Urinary bladder (tissue), 4 donors: ENCODE results near the gene TMEM231. TPM values are rescaled to one million over a fixed set of nuclear protein-coding genes. Genes with fewer than 3 reads are reported as not detected.
"Not testable (repeated sequence)": the region's sequence is repeated elsewhere in the genome, so short reads cannot be mapped to it uniquely, and the experiment has no call there.

Source experiments
- DNase-seq: peaks from one replicate; pipeline ENCODE4 v3.0.0-alpha.2; 2015; ENCODE audit errors: extremely low spot score
- H3K27ac ChIP-seq: one replicate; pipeline ENCODE4 v1.5.1; 2013; ENCODE audit warnings: low read depth, mild to moderate bottlenecking, moderate library complexity
- H3K36me3 ChIP-seq: one replicate; pipeline ENCODE4 v1.6.1; 2013; ENCODE audit warnings: mild to moderate bottlenecking, moderate library complexity; ENCODE audit not compliant: insufficient read depth
- H3K4me1 ChIP-seq: one replicate; pipeline ENCODE4 v1.6.1; 2013; ENCODE audit warnings: mild to moderate bottlenecking, moderate library complexity; ENCODE audit not compliant: insufficient read depth
- H3K4me3 ChIP-seq: one replicate; pipeline ENCODE4 v1.5.1; 2013; ENCODE audit warnings: low read depth, low read length
- WGBS: extraction: QIAGEN DNeasy Blood & Tissue Kit; methylation state at CpG from one replicate; pipeline ENCODE4 v1.1.7; 2013; 5-methylcytosine and 5-hydroxymethylcytosine counted together
- polyA plus RNA-seq: library from polyadenylated mRNA; stranded (reverse); fragments of 200-250 nt; gene quantifications from one replicate; pipeline ENCODE4 v1.2.3, GENCODE V29; 2013
- total RNA-seq: library from RNA; depleted of rRNA; stranded (reverse); fragments of >200 nt; gene quantifications from one replicate; pipeline ENCODE4 v1.2.3, GENCODE V29; 2014
- donor health status: healthy with polysubstance abuse.
- donor health status: healthy.

The TMEM231 gene
- total and polyA plus RNA-seq, 2 donors, result 10.7 to 14.7 TPM

DNA sequence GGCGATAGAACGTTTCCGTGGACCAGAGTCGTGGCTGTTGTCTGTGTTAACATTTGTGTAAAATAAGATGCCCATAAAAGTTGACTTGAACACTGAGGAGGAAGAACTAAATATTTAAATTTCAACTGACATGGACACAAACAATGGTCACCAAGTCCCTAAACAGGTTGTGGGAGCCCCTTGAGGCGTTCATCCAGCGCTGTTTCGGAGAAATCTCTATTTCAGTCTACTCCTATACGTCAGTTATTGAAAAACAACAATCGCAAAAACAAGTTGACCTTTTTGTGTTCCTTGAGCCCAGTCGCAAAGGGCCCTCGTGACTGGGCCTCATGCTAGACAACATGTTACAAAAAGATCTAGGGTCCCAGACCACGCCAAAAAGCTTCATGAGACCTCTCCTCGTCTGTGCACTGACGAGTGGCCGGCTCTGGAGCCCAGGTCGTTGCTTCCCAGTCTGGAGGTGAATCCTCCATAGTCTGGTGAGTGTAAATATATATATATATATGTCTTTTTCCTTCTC is 439 bp upstream of the TMEM231 start:
- WGBS, result 34% methylated on average over 16 of the region's 16 CpGs
- H3K27ac ChIP-seq, result peak overlapping the region; percentile 40
- H3K4me1 ChIP-seq, result peaks cover 1% of the 10 kb centered on the region
- DNase-seq, result no peak
- no peaks in the 10 kb centered on the region for H3K36me3 ChIP-seq
- H3K4me3 ChIP-seq, result peak overlapping the region; percentile 62

DNA sequence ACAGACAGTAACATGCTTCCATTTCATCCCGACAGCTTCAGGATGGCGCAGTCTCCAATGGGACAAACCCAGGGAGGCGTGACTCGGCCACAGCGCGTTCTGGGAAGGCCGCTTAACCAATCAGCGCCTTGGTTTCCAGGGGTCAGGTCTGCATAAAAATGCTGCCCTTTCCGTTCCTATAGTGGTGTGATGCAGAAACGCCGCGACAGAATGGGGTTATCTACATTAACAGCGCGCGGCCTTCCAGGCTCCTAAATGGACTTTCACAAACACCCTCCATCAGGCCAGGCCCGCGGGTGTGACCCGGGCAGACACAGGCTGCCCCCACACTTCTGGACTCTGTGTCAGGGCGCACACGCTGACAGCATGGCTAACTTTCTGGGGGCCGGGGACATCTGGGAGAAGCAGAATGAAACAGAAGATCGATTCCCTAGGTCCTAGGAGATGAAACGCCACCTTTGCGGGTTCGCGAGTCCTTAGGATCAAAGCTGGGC is 792 bp downstream of the TMEM231 start:
- H3K36me3 ChIP-seq, result no peaks in the 10 kb centered on the region
- peaks cover 1% of the 10 kb centered on the region for H3K4me1 ChIP-seq
- whole genome bisulfite sequencing, result under 1% methylated on average over 26 of the region's 26 CpGs
- H3K4me3 ChIP-seq, result peak overlapping the region; percentile 62
- peak; percentile 60 for DNase-seq
- H3K27ac ChIP-seq, result no peak overlapping the region

DNA sequence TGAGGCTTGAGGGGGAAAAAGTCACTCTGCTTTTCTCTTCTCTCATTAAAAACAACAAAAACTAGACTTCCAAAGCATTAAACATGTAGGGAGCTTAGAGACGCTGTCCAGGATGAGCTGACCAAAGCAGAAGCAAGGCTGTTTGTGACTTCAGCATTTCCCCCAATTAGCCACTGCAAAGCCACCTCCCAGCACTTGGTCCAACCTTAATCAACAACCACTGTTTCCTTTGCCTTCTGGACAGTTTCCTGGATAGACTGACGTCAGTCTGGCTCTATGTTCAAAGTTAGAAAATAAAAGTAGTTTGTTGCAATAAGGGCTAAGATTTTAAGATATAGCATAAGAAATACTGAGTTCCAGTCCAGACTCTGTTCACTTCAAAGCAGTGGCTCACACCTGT is 3.1 kb downstream of the TMEM231 start:
- WGBS, result 85% methylated on average over 2 of the region's 2 CpGs
- no peak overlapping the region for H3K27ac ChIP-seq

DNA sequence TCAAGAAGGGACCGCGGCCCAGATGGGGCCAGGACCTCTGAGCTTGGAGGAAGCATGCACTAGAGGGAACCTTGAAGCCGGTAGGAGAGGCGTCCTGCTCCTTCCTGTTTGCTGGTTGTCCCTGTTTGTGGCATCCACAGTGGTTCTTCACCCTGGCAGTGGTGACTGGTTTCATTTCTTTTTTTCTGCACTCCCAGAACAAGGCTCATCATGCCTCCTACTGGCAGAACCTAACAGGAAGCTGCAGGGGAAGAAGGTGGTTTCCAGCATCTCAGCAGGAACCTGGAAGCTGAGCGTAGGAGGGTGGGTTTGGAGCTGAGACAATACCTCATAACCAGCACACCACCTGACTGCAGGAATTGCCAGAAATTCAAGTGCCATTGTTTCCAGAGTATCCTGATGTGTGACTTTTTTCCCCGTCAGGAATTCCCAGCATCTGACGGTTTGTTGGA is 5.8 kb downstream of the TMEM231 start:
- no peaks in the 10 kb centered on the region for H3K36me3 ChIP-seq
- H3K4me1 ChIP-seq, result no peaks in the 10 kb centered on the region
- no peak overlapping the region for H3K4me3 ChIP-seq
- WGBS, result 81% methylated on average over 7 of the region's 7 CpGs
- H3K27ac ChIP-seq, result no peak overlapping the region
- DNase-seq, result no peak

More for the DNA sequence above, 3.1 kb downstream of the TMEM231 start:
- Histone ChIP-seq H3K4me1 (peaks cover 1% of the 10 kb centered on the region), H3K36me3 (no peaks in the 10 kb centered on the region), H3K4me3 (no peak overlapping the region)
- DNase-seq, result no peak

DNA sequence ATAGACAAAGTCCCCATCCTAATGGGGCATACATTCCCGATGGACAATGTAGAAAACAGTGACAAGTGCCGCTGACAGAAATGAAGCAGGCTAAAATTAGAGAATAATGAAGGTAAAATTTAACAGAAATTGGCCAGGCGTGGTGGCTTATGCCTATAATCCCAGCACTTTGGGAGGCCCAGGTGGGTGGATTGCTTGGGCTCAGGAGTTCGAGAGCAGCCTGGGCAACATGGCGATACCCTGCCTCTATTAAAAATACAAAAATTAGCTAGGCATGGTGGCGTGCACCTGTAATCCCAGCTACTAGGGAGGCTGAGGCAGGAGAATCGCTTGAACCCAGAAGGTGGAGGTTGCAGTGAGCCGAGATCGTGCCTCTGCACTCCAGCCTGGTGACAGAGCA is 7.6 kb downstream of the TMEM231 start:
- not testable (repeated sequence) for H3K4me3 ChIP-seq, DNase-seq, H3K36me3 ChIP-seq, H3K27ac ChIP-seq, H3K4me1 ChIP-seq
- WGBS, result 96% methylated on average over 9 of the region's 9 CpGs

DNA sequence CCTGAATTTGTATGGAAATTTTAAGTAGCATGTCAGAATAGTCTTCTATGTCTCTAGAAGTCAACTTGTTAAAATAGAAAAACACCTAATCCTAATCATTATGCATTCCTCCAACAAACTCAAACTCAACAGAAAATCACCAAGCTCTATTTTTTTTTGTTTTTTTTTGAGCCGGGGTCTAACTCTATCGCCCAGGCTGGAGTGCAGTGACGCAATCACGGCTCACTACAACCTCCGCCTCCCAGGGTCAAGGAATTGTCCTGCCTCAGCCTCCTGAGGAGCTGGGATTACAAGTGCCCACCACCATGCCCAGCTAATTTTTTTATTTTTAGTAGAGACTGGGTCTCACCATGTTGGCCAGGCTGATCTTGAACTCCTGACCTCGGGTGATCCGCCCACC is 9.8 kb downstream of the TMEM231 start:
- no peaks in the 10 kb centered on the region for H3K36me3 ChIP-seq
- H3K4me1 ChIP-seq, result no peaks in the 10 kb centered on the region
- H3K4me3 ChIP-seq, result no peak overlapping the region
- no peak overlapping the region for H3K27ac ChIP-seq
- 97% methylated on average over 7 of the region's 7 CpGs for WGBS
- no peak for DNase-seq

DNA sequence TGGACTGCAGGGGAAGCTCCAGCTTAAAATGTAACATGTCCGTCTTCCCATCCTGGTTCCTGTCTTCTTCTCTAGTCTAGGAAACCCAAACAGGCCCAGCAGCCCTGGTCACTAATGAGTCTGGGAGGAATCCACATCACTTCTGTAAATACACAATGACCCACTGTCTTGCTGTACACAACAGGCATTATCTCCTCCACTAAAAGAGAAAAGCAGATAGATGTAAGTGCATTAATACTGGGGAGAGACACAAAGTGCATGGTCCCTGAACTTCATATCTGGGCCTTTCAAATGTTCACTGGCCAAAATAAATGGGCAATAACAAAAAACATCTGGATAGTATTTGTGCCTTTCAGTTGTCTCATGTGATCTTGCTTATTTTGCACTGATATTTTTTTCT is 10.2 kb downstream of the TMEM231 start:
- WGBS, result no CpG with 5 or more reads among the region's 1 CpG

DNA sequence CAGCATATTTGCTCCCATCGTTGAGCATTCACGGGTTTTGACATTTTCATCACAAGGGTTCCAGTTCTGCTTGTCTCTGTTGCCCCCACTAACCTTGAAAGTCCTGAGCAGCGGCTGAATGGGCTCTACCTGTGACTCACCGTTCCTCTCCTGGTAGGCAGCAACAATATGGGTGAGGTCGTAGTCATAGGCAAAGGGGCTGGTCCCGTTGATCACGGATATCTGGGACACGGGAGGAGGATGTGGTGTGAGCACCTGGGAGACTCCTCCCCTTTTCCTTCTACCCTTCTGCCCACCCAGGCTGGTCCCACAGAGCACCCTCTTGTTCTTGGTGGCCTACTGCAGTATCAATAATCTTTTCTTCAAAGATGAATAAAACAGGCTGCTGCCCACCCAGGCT is 13.6 kb downstream of the TMEM231 start:
- not testable (repeated sequence) for H3K27ac ChIP-seq, H3K4me1 ChIP-seq, DNase-seq, H3K4me3 ChIP-seq, H3K36me3 ChIP-seq
- 91% methylated on average over 8 of the region's 8 CpGs for whole genome bisulfite sequencing

More for the DNA sequence above, 10.2 kb downstream of the TMEM231 start:
- not testable (repeated sequence) for H3K36me3 ChIP-seq, H3K27ac ChIP-seq, DNase-seq, H3K4me1 ChIP-seq, H3K4me3 ChIP-seq

DNA sequence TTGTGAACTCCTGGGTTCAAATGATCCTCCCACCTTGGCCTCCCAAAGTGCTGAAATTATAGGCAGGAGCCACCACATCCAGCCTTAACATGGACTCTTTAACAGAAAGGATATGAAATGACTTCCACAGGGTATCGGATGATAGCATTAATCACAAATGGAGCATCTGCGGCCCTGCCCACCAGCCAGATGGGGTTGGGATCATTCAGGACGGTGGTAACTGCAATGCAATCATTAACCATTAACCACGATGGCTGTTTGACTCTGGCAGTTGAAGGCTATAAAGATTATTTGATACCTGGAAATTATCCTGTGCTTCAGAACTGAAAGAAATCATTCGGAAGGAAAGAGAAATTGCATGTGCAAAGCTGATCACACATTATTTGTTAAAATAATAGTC is 14.8 kb downstream of the TMEM231 start:
- DNase-seq, result no peak
- Histone ChIP-seq H3K4me3 (no peak overlapping the region), H3K4me1 (no peaks in the 10 kb centered on the region), H3K36me3 (no peaks in the 10 kb centered on the region), H3K27ac (no peak overlapping the region)
- WGBS, result 84% methylated on average over 5 of the region's 5 CpGs

DNA sequence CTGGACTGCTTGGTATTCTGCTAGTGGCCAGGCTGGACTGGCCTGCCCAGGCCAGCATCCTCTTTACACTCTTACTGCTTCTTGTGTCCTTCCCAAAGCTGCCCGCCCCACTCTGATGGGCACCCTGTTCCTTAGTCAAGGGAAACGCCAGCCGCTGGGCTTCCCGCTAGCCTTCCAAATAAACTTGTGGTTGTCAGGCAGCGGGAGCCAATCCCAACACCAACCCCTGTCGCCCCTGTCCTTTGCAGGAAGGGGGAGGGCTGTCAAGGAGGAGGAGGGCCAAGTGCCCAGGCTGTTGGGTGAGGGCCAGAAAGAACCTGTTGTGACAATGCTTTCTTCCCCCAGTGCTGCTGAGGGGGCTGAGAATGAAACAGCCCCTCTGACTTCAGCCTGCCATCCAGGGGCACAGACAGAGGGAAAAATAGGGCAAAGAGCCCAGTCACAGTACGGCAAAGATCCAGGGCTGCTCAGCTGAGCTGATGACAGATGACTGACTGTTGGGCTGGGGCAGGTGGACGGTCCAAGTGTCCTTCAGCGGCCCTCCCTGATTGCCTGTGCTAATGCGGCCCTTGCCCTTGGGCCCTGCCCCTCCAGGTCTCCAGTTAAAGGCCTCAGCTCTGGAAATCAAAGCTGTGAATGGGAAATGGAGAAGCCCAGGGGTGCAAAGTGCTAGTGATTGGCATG is 17.0 kb downstream of the TMEM231 start:
- not testable (repeated sequence) for H3K4me1 ChIP-seq, DNase-seq, H3K27ac ChIP-seq, H3K36me3 ChIP-seq, H3K4me3 ChIP-seq
- 77% methylated on average over 8 of the region's 10 CpGs for WGBS

DNA sequence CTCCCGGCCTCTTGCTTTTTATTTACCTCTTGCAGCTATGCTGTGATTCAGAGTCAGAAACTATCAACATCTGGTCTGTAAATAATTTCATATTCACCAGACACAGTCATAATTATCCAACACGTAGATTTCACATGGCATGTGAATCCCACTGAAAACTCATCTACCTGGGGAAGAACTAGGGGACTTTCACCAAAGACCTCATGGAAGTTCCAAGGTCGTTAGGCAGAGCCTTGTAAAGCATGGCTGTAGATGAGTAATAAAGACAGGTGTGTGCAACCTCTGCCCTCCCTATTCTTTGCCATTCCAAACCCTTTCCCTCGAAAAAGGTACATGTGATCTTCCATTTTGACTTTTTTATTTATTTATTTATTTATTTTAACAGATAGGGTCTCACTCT is 18.3 kb downstream of the TMEM231 start:
- Histone ChIP-seq H3K4me3 (no peak overlapping the region), H3K4me1 (no peaks in the 10 kb centered on the region), H3K27ac (no peak overlapping the region), H3K36me3 (no peaks in the 10 kb centered on the region)
- DNase-seq, result no peak
- 88% methylated on average over 4 of the region's 4 CpGs for WGBS

DNA sequence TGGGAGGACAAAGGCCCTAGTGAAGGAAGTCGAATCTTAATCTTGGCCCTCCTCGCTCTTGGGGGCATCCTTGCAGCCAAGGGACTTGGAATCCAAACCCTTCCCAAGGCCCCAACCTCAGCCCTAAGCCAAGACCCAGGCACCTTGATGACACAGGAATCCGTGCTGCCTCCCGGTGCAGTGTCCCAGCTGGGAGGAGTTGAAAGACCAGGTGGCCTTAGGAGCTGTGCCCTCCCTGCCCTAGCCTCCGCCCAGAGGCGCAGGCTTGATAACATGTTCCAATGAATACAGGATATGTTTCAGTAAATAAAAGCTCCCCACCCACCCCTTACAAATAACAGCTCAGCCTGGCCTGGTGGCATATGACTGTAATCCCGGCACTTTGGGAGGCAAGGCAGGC is 20.2 kb downstream of the TMEM231 start, which contains the start of gene CHST5:
Gene CHST5, minus strand, starts transcription at position 208 of the 400 bp plus-strand sequence. CDS start 5,724 bp downstream, outside the sequence.
- Histone ChIP-seq H3K4me3 (no peak within 1 kb of the TSS), H3K27ac (no peak within 1 kb of the TSS), H3K4me1 (no peaks in the 10 kb centered on the region), H3K36me3 (no peaks in the 10 kb centered on the region)
- no peak for DNase-seq
- WGBS, result 89% methylated on average over 7 of the region's 7 CpGs

DNA sequence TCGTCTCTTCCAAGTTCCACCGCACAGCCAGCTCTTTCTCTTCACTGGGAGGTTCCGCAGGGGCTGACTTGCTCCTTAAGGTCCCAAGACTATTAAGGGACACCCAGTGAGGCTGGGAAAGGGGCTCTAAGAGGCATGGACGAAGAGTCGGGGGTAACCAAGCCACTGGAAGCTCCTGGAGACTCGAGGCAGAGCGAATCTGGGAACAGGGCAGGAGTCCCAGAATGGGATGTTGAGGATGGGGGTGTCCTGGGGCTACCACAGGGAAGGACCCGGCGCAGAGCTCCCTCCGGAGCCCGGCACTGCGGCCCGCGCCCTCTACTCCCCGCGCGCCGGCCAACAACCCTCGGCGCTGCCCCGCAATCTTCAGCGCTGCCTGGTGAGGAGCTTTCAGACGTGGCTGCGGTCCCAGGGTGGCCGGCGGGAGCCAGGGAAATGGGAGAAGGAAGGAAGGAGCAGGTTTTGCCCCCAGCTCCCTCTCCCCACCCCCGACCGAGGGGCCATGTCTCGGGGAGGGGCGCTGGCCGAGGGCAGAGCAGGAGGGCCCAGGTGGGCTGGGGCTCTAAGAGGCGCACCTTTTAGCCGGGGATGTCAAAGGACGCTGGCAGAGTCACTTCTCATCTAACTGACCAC is 20.7 kb downstream of the TMEM231 start:
- Histone ChIP-seq H3K4me3 (no peak overlapping the region), H3K36me3 (no peaks in the 10 kb centered on the region), H3K4me1 (no peaks in the 10 kb centered on the region), H3K27ac (no peak overlapping the region)
- no peak for DNase-seq
- 61% methylated on average over 34 of the region's 34 CpGs for WGBS
